K562 (cell line): Measurements from ENCODE around the gene SOCS3. TPM values are rescaled to one million over a fixed set of nuclear protein-coding genes. Genes with fewer than 3 reads are reported as not detected.
A peak's percentile ranks its signal among the peaks of the same experiment; 100 is the strongest.

Source experiments
- CREBBP ChIP-seq: IDR thresholded peaks from one replicate; pipeline ENCODE4 v1.6.1; 2012; ENCODE audit warnings: low read depth, mild to moderate bottlenecking, control low read depth, inconsistent platforms, low read length
- EP400 ChIP-seq: fragments of 450-650 bp; IDR thresholded peaks from 2 replicates; pipeline ENCODE4 v1.6.1; 2017; ENCODE audit warnings: antibody characterized with exemption, mild to moderate bottlenecking, moderate library complexity
- ERF ChIP-seq: fragments of 450-650 bp; formaldehyde crosslinking; IDR thresholded peaks from 2 replicates; pipeline ENCODE4 v1.4.0; 2020; ENCODE audit warnings: mild to moderate bottlenecking, mixed read lengths
- KDM2B ChIP-seq: fragments of 250-450 bp; sonication (Bioruptor Pico); IDR thresholded peaks from 2 replicates; pipeline ENCODE4 v1.8.0; 2021; ENCODE audit warnings: mild to moderate bottlenecking, moderate library complexity
- MAZ ChIP-seq, 2 experiments: fragments of 450-650 bp in 1 of 2; sonication (generic) in 1 of 2; formaldehyde crosslinking; IDR thresholded peaks in 1 of 2; conservative IDR thresholded peaks in 1 of 2; 2 replicates each; pipeline versions ENCODE4 v1.4.0 to v1.5.0; 2020; ENCODE audit warnings: mild to moderate bottlenecking in 1 of 2, missing genetic modification reagents in 1 of 2
- MTA1 ChIP-seq: fragments of 450-650 bp; IDR thresholded peaks from 2 replicates; pipeline ENCODE4 v1.6.1; 2017; ENCODE audit warnings: borderline replicate concordance
- NCOA4 ChIP-seq: fragments of 450-650 bp; IDR thresholded peaks from 2 replicates; pipeline ENCODE4 v1.6.1; 2018; ENCODE audit warnings: mild to moderate bottlenecking; ENCODE audit not compliant: partially characterized antibody
- NFIC ChIP-seq: fragments of 450-650 bp; IDR thresholded peaks from 2 replicates; pipeline ENCODE4 v1.6.1; 2017; ENCODE audit warnings: mild to moderate bottlenecking, inconsistent platforms
- NFIX ChIP-seq: fragments of 250-450 bp; sonication (Bioruptor Pico); IDR thresholded peaks from 2 replicates; pipeline ENCODE4 v1.4.0; 2020; ENCODE audit warnings: low read depth, mild to moderate bottlenecking, moderate library complexity
- NR2F6 ChIP-seq: fragments of 450-650 bp; formaldehyde crosslinking; IDR thresholded peaks from 2 replicates; pipeline ENCODE4 v1.4.0; 2020; ENCODE audit warnings: mild to moderate bottlenecking
- POLR3G ChIP-seq: IDR thresholded peaks from 2 replicates; pipeline ENCODE4 v1.6.1; 2011; ENCODE audit not compliant: insufficient read length, insufficient replicate concordance; ENCODE audit errors: extremely low read depth
- RBM39 ChIP-seq: fragments of 200-400 bp; formaldehyde crosslinking; optimal IDR thresholded peaks from 2 replicates; pipeline ENCODE3; 2018; ENCODE audit warnings: low read depth, low read length
- TEAD4 ChIP-seq, 2 experiments: sonication (generic) in 1 of 2; formaldehyde crosslinking in 1 of 2; IDR thresholded peaks; 2 replicates each; pipeline versions ENCODE4 v1.6.1 to v1.8.0; 2012 to 2022; ENCODE audit warnings: borderline replicate concordance in 1 of 2, inconsistent platforms in 1 of 2, low read length in 1 of 2, mild to moderate bottlenecking in 1 of 2, missing genetic modification reagents in 1 of 2
- USF1 ChIP-seq: sonication (generic); formaldehyde crosslinking; IDR thresholded peaks from 2 replicates; pipeline ENCODE4 v1.9.0; 2022; ENCODE audit warnings: mild to moderate bottlenecking, missing genetic modification reagents
- USF2 ChIP-seq: sonication (generic); formaldehyde crosslinking; IDR thresholded peaks from 2 replicates; pipeline ENCODE4 v1.5.0; 2020; ENCODE audit warnings: missing genetic modification reagents
- ZBTB33 ChIP-seq: sonication (generic); formaldehyde crosslinking; IDR thresholded peaks from 2 replicates; pipeline ENCODE4 v1.8.1; 2023; ENCODE audit warnings: mild to moderate bottlenecking, missing genetic modification reagents
- ZFPM2 ChIP-seq: fragments of 250-450 bp; sonication (Bioruptor Pico); IDR thresholded peaks from 2 replicates; pipeline ENCODE4 v1.5.1; 2022; ENCODE audit warnings: mild to moderate bottlenecking
- polyA plus RNA-seq, 8 experiments: library from polyadenylated mRNA; depleted of rRNA in 4 of 8; stranded (reverse) in 5 of 8; unstranded in 3 of 8; fragments of >200 nt; fragmentation: Nextera tagmentation in 2 of 8; fragmentation: Illumina TruSeq in 1 of 8; extraction: Ambion mirVana in 2 of 8; extraction: Trizol in 1 of 8; gene quantifications; 2 replicates each; pipeline versions ENCODE4 v1.2.1 to v1.2.3, GENCODE V29; 2011 to 2014; ENCODE audit warnings: inconsistent platforms in 1 of 8, missing spikeins in 1 of 8
- total RNA-seq, 7 experiments: library from RNA; depleted of rRNA in 6 of 7; stranded (reverse); fragments of >200 nt in 6 of 7; fragmentation: Illumina TruSeq in 2 of 7; extraction: Trizol in 2 of 7; gene quantifications; 2 replicates each; pipeline versions ENCODE4 v1.2.1 to v1.2.3, GENCODE V29; 2011 to 2021; ENCODE audit warnings: low replicate concordance in 1 of 7
- TF ChIP-seq, protein P1 (sequence below), 3 experiments: fragments of 200-800 bp in 1 of 3; fragments of 250-450 bp in 1 of 3; fragments of 450-650 bp in 1 of 3; sonication (Bioruptor Pico) in 1 of 3; sonication (Bioruptor generic) in 1 of 3; formaldehyde crosslinking in 1 of 3; IDR thresholded peaks; 2 replicates each; pipeline versions ENCODE4 v1.6.1 to v1.8.0; 2016 to 2022; ENCODE audit warnings: mild to moderate bottlenecking in 2 of 3, missing genetic modification characterization in 2 of 3, missing compliant biosample characterization in 1 of 3, moderate library complexity in 1 of 3

Gene SOCS3
- total and polyA plus RNA-seq, 9 of the 15 experiments (the other 6 are each of a cell fraction or from before 2014, with no cell fraction given), result 0.56 to 38.9 (median 13.7) TPM

GRCh38 chr17:78378225-78379130 is 18.6 kb upstream of the SOCS3 start, which contains the start of gene PGS1 (continued):
- TF ChIP-seq TEAD4 (IDR thresholded peaks at IDR 0.05; ENCODE audit: low read length) (no peak; the same call in 1 of the 2 replicates), TEAD4 (CRISPR knock-in tag; IDR thresholded peaks at IDR 0.05; ENCODE audit: borderline replicate concordance) (no peak), EP400 (peak; percentile 72; the same call in 1 of the 2 replicates), NR2F6 (CRISPR knock-in tag) (no peak), MTA1 (0 out of 2 replicates have a peak, but pooled peaks have one; percentile 20), NFIC (0 out of 2 replicates have a peak, but pooled peaks have one; percentile 4), MAZ (CRISPR knock-in tag; conservative IDR thresholded peaks at IDR 0.05 in 1 of 2, IDR thresholded peaks at IDR 0.05 in 1 of 2) (peak; percentile 83 to 89), ZFPM2 (CRISPR knock-in tag) (no peak), NFIX (CRISPR knock-in tag) (no peak), KDM2B (CRISPR knock-in tag) (0 out of 2 replicates have a peak, but pooled peaks have one; percentile 18), USF1 (CRISPR knock-in tag) (no peak), POLR3G (no peak), USF2 (CRISPR knock-in tag) (no peak), ZBTB33 (peak; percentile 67; the same call in 1 of the 2 replicates), ERF (no peak; the same call in 1 of the 2 replicates), NCOA4 (no peak), RBM39 (no peak), CREBBP (no peak)
- TF ChIP-seq, protein P1, sequence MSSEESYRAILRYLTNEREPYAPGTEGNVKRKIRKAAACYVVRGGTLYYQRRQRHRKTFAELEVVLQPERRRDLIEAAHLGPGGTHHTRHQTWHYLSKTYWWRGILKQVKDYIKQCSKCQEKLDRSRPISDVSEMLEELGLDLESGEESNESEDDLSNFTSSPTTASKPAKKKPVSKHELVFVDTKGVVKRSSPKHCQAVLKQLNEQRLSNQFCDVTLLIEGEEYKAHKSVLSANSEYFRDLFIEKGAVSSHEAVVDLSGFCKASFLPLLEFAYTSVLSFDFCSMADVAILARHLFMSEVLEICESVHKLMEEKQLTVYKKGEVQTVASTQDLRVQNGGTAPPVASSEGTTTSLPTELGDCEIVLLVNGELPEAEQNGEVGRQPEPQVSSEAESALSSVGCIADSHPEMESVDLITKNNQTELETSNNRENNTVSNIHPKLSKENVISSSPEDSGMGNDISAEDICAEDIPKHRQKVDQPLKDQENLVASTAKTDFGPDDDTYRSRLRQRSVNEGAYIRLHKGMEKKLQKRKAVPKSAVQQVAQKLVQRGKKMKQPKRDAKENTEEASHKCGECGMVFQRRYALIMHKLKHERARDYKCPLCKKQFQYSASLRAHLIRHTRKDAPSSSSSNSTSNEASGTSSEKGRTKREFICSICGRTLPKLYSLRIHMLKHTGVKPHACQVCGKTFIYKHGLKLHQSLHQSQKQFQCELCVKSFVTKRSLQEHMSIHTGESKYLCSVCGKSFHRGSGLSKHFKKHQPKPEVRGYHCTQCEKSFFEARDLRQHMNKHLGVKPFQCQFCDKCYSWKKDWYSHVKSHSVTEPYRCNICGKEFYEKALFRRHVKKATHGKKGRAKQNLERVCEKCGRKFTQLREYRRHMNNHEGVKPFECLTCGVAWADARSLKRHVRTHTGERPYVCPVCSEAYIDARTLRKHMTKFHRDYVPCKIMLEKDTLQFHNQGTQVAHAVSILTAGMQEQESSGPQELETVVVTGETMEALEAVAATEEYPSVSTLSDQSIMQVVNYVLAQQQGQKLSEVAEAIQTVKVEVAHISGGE (CRISPR knock-in tag; IDR thresholded peaks at IDR 0.05), result peak in 2 of 3 experiments; percentile 62 to 68; a peak in 3 of 6 replicates
